C4-2B (cell line): Measurements from ENCODE around the gene VAT1L.

Experiments used
- H3K27ac ChIP-seq: fragments of 450-650 bp; 2 replicates; pipeline ENCODE4 v1.5.1; 2017
- CTCF ChIP-seq: fragments of 450-650 bp; conservative IDR thresholded peaks from 2 replicates; pipeline ENCODE4 v1.5.1; 2017; ENCODE audit warnings: mild to moderate bottlenecking
- ZFX ChIP-seq: fragments of 450-650 bp; IDR thresholded peaks from 2 replicates; pipeline ENCODE4 v1.6.1; 2017

The VAT1L gene

GRCh38 chr16:77960766-77961165 is 172.4 kb downstream of the VAT1L start:
- TF ChIP-seq CTCF (no peak), ZFX (no peak)
- H3K27ac ChIP-seq = no peak overlapping the region

- TF ChIP-seq CTCF = no peak
- TF ChIP-seq ZFX = no peak
- H3K27ac ChIP-seq = no peak overlapping the region
Observed at GRCh38 chr16:77961814-77962213, 173.4 kb downstream of the VAT1L start.

- TF ChIP-seq ZFX (no peak), CTCF (no peak)
- H3K27ac ChIP-seq = no peak overlapping the region
Observed at GRCh38 chr16:77962689-77963088, 174.3 kb downstream of the VAT1L start.

- H3K27ac ChIP-seq = no peak overlapping the region
- TF ChIP-seq ZFX (no peak), CTCF (no peak)
Observed at GRCh38 chr16:77963185-77964044, 175.1 kb downstream of the VAT1L start.

- H3K27ac ChIP-seq = no peak overlapping the region
- TF ChIP-seq ZFX (no peak), CTCF (no peak)
Observed at GRCh38 chr16:77965346-77965745, 177.0 kb downstream of the VAT1L start.

- H3K27ac ChIP-seq = no peak overlapping the region
- TF ChIP-seq ZFX (no peak), CTCF (no peak)
Observed at GRCh38 chr16:77967054-77967904, 178.9 kb downstream of the VAT1L start.

- H3K27ac ChIP-seq = no peak overlapping the region
- TF ChIP-seq CTCF (no peak), ZFX (no peak)
Observed at GRCh38 chr16:77969861-77970260, 181.5 kb downstream of the VAT1L start.
